Measurements from ENCODE around the gene TARDBP.
"Not testable (repeated sequence)": the region's sequence is repeated elsewhere in the genome, so short reads cannot be mapped to it uniquely, and the experiment has no call there.

TARDBP gene

GRCh38 chr1:11012260-11013159 is at the start of gene TARDBP:
Gene TARDBP, plus strand, starts transcription at chr1:11012654. Its CDS starts 1,074 bp downstream, at chr1:11013728.
- peak; percentile 80 to 89 (median 82) for DNase-seq (ENCODE audit: low read depth in 2 of 3, low spot score in 1 of 3)

- no peak for DNase-seq (ENCODE audit: low read depth in 2 of 3, low spot score in 1 of 3)
These were observed 46.8 kb upstream of the TARDBP start for GRCh38 chr1:10965546-10966226.

GRCh38 chr1:10967090-10967489 is 45.4 kb upstream of the TARDBP start:
- DNase-seq (ENCODE audit: low read depth in 2 of 3, low spot score in 1 of 3) = no peak

- no peak for DNase-seq (ENCODE audit: low read depth in 2 of 3, low spot score in 1 of 3)
These were observed 44.0 kb upstream of the TARDBP start for GRCh38 chr1:10968411-10968826.

GRCh38 chr1:10969267-10969970 is 43.0 kb upstream of the TARDBP start:
- no peak for DNase-seq (ENCODE audit: low read depth in 2 of 3, low spot score in 1 of 3)

GRCh38 chr1:10969971-10970332 is 42.5 kb upstream of the TARDBP start:
- no peak for DNase-seq (ENCODE audit: low read depth in 2 of 3, low spot score in 1 of 3)

GRCh38 chr1:10973552-10973951 is 38.9 kb upstream of the TARDBP start:
- no peak for DNase-seq (ENCODE audit: low read depth in 2 of 3, low spot score in 1 of 3)

- DNase-seq (ENCODE audit: low read depth in 2 of 3, low spot score in 1 of 3) = no peak
These were observed 38.2 kb upstream of the TARDBP start for GRCh38 chr1:10973956-10974881.

GRCh38 chr1:10975567-10976326 is 36.7 kb upstream of the TARDBP start:
- DNase-seq (ENCODE audit: low read depth in 2 of 3, low spot score in 1 of 3) = no peak

GRCh38 chr1:10978719-10979118 is 33.7 kb upstream of the TARDBP start:
- DNase-seq (ENCODE audit: low read depth in 2 of 3, low spot score in 1 of 3) = no peak

GRCh38 chr1:10979483-10979920 is 33.0 kb upstream of the TARDBP start:
- DNase-seq (ENCODE audit: low read depth in 2 of 3, low spot score in 1 of 3) = no peak

GRCh38 chr1:10980094-10980577 is 32.3 kb upstream of the TARDBP start:
- no peak for DNase-seq (ENCODE audit: low read depth in 2 of 3, low spot score in 1 of 3)

GRCh38 chr1:10980841-10981727 is 31.4 kb upstream of the TARDBP start:
- DNase-seq (ENCODE audit: low read depth in 2 of 3, low spot score in 1 of 3) = no peak

GRCh38 chr1:10986525-10986890 is 25.9 kb upstream of the TARDBP start:
- DNase-seq (ENCODE audit: low read depth in 2 of 3, low spot score in 1 of 3) = no peak

- no peak for DNase-seq (ENCODE audit: low read depth in 2 of 3, low spot score in 1 of 3)
These were observed 24.5 kb upstream of the TARDBP start for GRCh38 chr1:10987840-10988417.

GRCh38 chr1:10989095-10989494 is 23.4 kb upstream of the TARDBP start:
- DNase-seq (ENCODE audit: low read depth in 2 of 3, low spot score in 1 of 3) = no peak

- DNase-seq (ENCODE audit: low read depth in 2 of 3, low spot score in 1 of 3) = not testable (repeated sequence)
These were observed 22.4 kb upstream of the TARDBP start for GRCh38 chr1:10989920-10990516.

- DNase-seq (ENCODE audit: low read depth in 2 of 3, low spot score in 1 of 3) = no peak
These were observed 21.6 kb upstream of the TARDBP start for GRCh38 chr1:10990828-10991227.

All from stimulated activated CD4-positive, alpha-beta T cell treated with anti-CD3 and anti-CD28 coated beads, Interleukin-12 subunit alpha, Interleukin-12 subunit beta, amount 100 ng/mL, for 48 hours (primary cell).